ENCODE results near the gene KDM4E.

DNA sequence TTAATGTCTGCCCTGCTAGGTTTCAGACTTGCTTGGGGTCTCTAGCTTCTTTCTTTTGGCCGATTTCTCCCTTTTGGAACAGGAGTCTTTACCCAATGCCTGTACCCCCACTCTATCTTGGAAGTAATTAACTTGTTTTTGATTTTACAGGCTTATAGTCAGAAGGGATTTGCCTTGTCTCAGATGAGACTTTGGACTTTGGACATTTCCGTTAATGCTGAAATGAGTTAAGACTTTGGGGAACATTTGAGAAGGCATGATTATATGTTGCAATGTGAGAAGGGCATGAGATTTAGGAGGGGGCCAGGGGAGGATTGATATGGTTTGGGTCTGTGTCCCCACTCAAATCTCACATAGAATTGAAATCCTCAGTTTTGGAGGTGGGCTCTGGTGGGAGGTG lies 29.3 kb downstream of the KDM4E start:
- TF ChIP-seq, protein P1, sequence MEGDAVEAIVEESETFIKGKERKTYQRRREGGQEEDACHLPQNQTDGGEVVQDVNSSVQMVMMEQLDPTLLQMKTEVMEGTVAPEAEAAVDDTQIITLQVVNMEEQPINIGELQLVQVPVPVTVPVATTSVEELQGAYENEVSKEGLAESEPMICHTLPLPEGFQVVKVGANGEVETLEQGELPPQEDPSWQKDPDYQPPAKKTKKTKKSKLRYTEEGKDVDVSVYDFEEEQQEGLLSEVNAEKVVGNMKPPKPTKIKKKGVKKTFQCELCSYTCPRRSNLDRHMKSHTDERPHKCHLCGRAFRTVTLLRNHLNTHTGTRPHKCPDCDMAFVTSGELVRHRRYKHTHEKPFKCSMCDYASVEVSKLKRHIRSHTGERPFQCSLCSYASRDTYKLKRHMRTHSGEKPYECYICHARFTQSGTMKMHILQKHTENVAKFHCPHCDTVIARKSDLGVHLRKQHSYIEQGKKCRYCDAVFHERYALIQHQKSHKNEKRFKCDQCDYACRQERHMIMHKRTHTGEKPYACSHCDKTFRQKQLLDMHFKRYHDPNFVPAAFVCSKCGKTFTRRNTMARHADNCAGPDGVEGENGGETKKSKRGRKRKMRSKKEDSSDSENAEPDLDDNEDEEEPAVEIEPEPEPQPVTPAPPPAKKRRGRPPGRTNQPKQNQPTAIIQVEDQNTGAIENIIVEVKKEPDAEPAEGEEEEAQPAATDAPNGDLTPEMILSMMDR (optimal IDR thresholded peaks at IDR 0.05 in 1 of 3, IDR thresholded peaks at IDR 0.05 in 1 of 3, conservative IDR thresholded peaks at IDR 0.05 in 1 of 3; ENCODE audit: extremely low read depth in 1 of 3, insufficient read depth in 2 of 3, low read length in 3 of 3): no peak
- no peak for TF ChIP-seq EZH2 (IDR thresholded peaks at IDR 0.05; ENCODE audit: low read length)
